Calu3 (cell line): Measurements from ENCODE around the gene BARX1. TPM values are rescaled to one million over a fixed set of nuclear protein-coding genes. Genes with fewer than 3 reads are reported as not detected.

ENCODE experiments used
- BruUV-seq: library from RNA; stranded (reverse); fragments of 400-500 nt; replicated peaks from 2 replicates; lab custom pipeline; 2021; lab: Mats Ljungman, UMichigan
- CTCF ChIA-PET: fragments of 300-600 bp; sonication (Branson Sonifier 250); formaldehyde crosslinking; loops from one replicate; lab custom pipeline; 2022; ENCODE audit warnings: antibody characterized with exemption; lab: Charles Lee
- DNase-seq: peaks from one replicate; pipeline ENCODE4 v3.0.0; 2022
- H3K27ac Mint-ChIP-seq: one replicate; pipeline ENCODE4 v1.8.0; 2022; ENCODE audit warnings: mixed read lengths; ENCODE audit not compliant: unreplicated experiment
- H3K27me3 Mint-ChIP-seq: one replicate; pipeline ENCODE4 v1.8.0; 2022; ENCODE audit warnings: mixed read lengths; ENCODE audit not compliant: unreplicated experiment
- H3K36me3 Mint-ChIP-seq: one replicate; pipeline ENCODE4 v1.8.0; 2022; ENCODE audit warnings: mild to moderate bottlenecking, moderate library complexity, mixed read lengths; ENCODE audit not compliant: insufficient read depth, unreplicated experiment
- H3K4me1 Mint-ChIP-seq: one replicate; pipeline ENCODE4 v1.8.0; 2022; ENCODE audit warnings: mild to moderate bottlenecking, low read depth, mixed read lengths; ENCODE audit not compliant: unreplicated experiment
- H3K4me3 Mint-ChIP-seq: one replicate; pipeline ENCODE4 v1.8.0; 2022; ENCODE audit warnings: mild to moderate bottlenecking, low read depth, moderate library complexity, mixed read lengths; ENCODE audit not compliant: unreplicated experiment
- H3K9me3 Mint-ChIP-seq: one replicate; pipeline ENCODE4 v1.8.0; 2022; ENCODE audit warnings: low read depth, mixed read lengths; ENCODE audit not compliant: unreplicated experiment
- CTCF ChIP-seq: fragments of 200-600 bp; IDR thresholded peaks from one replicate; pipeline ENCODE4 v1.8.0; 2022; ENCODE audit warnings: antibody characterized with exemption; ENCODE audit not compliant: unreplicated experiment
- intact Hi-C: fragments of 100-400 bp; cut with micrococcal nuclease; formaldehyde crosslinking; loops from one replicate; pipeline ENCODE4 v1.10.0; 2022; ENCODE audit not compliant: unreplicated experiment
- total RNA-seq: library from RNA; stranded (reverse); gene quantifications from 2 replicates; pipeline ENCODE4 v1.2.3, GENCODE V29; 2022

Gene BARX1
- total RNA-seq, 1 experiment from 2014 or later, result not detected

DNA sequence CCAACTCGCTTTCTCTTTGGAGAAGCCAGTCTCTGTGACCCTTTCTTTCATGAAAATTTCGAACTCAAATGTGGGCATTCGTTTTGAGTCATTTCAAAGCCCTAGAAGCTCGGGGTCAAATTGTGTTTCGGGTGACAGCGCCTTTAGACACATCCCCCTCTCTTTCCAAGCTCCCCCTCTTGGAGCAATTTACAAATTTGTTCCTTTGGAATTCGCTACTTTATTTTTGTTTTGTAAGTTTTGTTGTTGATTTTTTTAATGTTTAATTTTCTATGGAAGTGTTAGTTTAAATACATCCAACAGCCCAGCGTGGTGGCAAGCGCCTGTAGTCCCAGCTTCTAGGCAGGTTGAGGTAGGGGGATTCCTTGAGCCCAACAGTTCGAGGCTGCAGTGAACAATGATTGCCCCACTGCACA is 4.6 kb upstream of the BARX1 start:
- H3K4me3 Mint-ChIP-seq, result peak overlapping the region; percentile 63
- BruUV-seq, result no TSS peak
- intact Hi-C loops, result no loop called here
- no peak for DNase-seq
- H3K27ac Mint-ChIP-seq, result no peak overlapping the region
- H3K27me3 Mint-ChIP-seq, result peaks cover 44% of the 10 kb centered on the region
- CTCF ChIA-PET, result no interaction called here
- no peaks in the 10 kb centered on the region for H3K4me1 Mint-ChIP-seq
- no peaks in the 10 kb centered on the region for H3K9me3 Mint-ChIP-seq
- TF ChIP-seq CTCF, result no peak
- no peaks in the 10 kb centered on the region for H3K36me3 Mint-ChIP-seq

- no peaks in the 10 kb centered on the region for H3K4me1 Mint-ChIP-seq
- no TSS peak for BruUV-seq
- H3K4me3 Mint-ChIP-seq, result peak overlapping the region; percentile 63
- DNase-seq, result peak; percentile 20
- H3K27me3 Mint-ChIP-seq, result peaks cover 49% of the 10 kb centered on the region
- intact Hi-C loops, result no loop called here
- H3K27ac Mint-ChIP-seq, result no peak overlapping the region
- H3K9me3 Mint-ChIP-seq, result no peaks in the 10 kb centered on the region
- TF ChIP-seq CTCF, result no peak
- CTCF ChIA-PET, result no interaction called here
- H3K36me3 Mint-ChIP-seq, result no peaks in the 10 kb centered on the region
Measured at GRCh38 chr9:93958819-93959682, 3.9 kb upstream of the BARX1 start.

DNA sequence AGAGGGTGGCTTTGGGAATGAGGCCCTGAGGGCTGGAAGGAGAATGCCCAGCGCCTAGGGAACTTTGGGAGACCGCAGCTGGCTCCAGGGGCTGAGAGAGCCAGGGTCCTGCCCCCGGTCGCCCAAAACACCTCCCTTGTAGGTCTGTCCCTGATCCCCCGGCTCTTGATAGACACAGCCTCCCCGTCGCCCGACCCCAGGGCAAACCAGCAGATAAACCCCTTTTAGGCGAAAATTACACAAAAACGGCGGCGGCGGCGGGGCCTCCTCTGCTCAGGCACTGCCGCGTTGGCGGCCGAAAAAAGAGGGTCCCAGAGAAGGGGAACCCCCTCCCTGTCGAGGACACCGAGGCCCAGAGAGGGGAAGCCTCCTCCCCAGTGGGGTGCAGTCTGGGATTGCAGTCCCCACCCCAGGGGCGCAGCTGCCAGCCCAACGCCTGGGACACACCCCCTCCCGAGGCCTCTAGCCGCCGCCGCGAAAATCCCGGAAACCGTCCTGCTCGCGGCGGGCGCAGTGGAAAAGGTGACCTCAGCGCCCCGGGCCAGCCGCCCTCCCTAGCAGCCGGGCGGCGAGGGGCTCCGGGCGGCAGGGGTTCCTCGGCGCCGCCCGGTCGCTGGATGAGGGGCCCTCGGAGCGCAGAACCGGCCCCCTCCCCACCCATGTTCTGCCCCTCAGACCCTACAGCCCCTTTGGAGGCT is 3.1 kb upstream of the BARX1 start:
- Mint-ChIP-seq H3K36me3 (no peaks in the 10 kb centered on the region), H3K9me3 (no peaks in the 10 kb centered on the region), H3K27ac (no peak overlapping the region), H3K4me1 (no peaks in the 10 kb centered on the region), H3K4me3 (peak overlapping the region; percentile 63), H3K27me3 (peaks cover 57% of the 10 kb centered on the region)
- CTCF ChIA-PET, result interaction anchor here (1.0 kb wide), 1 partner anchor 10 kb away, joined by 4 read pairs; no protein-coding TSS in a partner anchor
- DNase-seq, result no peak
- intact Hi-C loops, result no loop called here
- TF ChIP-seq CTCF, result no peak
- BruUV-seq, result no TSS peak

DNA sequence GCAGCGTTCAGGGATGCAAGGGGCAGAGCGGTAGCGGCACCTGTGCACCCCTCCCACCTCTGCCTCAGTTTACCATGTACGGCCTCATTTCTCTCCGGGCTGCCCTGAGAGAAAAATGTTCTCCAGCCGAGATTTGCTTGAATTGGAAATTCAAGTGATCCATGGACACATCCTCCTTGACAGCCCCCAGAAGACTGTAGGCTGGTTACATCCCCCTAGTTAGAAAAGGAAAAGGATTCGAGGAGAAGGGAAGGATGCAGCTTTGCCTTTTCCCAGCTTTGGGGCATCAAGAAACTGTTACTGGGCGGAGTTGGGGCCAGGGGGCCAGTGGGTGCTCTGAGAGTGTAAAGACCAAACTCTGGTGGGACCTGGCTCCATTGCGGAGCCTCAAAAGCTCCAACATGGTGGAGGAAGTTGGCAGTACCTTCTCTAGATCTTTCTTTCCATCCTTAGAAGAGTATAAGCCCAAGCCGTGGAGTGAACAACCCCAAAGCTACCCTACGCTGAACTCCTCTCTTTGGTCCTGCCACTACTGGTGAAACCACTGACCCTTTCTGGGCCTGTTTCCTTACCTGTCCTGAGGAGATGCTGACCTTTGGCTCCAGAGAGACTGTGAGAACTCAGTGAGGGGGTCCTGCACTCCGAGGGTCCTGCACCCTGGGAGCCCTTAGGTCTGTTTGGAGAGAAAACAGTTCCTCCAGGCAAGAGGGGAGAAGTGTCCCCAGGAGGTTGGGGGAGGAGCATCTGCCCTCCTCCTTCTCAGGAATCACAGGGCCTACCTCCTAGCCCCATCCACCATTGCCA is 1.0 kb upstream of the BARX1 start:
- H3K4me1 Mint-ChIP-seq, result no peaks in the 10 kb centered on the region
- CTCF ChIA-PET, result no interaction called here
- intact Hi-C loops, result no loop called here
- no peak overlapping the region for H3K27ac Mint-ChIP-seq
- no TSS peak for BruUV-seq
- no peak for DNase-seq
- no peaks in the 10 kb centered on the region for H3K9me3 Mint-ChIP-seq
- H3K27me3 Mint-ChIP-seq, result peaks cover 70% of the 10 kb centered on the region
- no peak overlapping the region for H3K4me3 Mint-ChIP-seq
- no peak for TF ChIP-seq CTCF
- no peaks in the 10 kb centered on the region for H3K36me3 Mint-ChIP-seq
